Trophoblast cell (in vitro differentiated cells and primary cell): ENCODE results near the gene TTYH1. TPM values are rescaled to one million over a fixed set of nuclear protein-coding genes. Genes with fewer than 3 reads are reported as not detected.
"Not testable (repeated sequence)": the region's sequence is repeated elsewhere in the genome, so short reads cannot be mapped to it uniquely, and the experiment has no call there.

Source experiments
- DNase-seq, 2 donors: peaks; one replicate each; pipeline ENCODE4 v3.0.0-alpha.2; 2016
- H2AFZ ChIP-seq: 2 replicates; pipeline ENCODE4 v1.6.1; 2013; ENCODE audit warnings: low read length, moderate library complexity, mild to moderate bottlenecking; ENCODE audit not compliant: insufficient read depth, poor library complexity
- H2AK5ac ChIP-seq: 2 replicates; pipeline ENCODE4 v1.6.1; 2013; ENCODE audit warnings: mild to moderate bottlenecking, low read length
- H2BK120ac ChIP-seq: 2 replicates; pipeline ENCODE4 v1.6.1; 2013; ENCODE audit warnings: low read length, mild to moderate bottlenecking, moderate library complexity; ENCODE audit not compliant: insufficient read depth, poor library complexity
- H2BK12ac ChIP-seq: 2 replicates; pipeline ENCODE4 v1.6.1; 2013; ENCODE audit warnings: mild to moderate bottlenecking, low read length, moderate library complexity
- H2BK5ac ChIP-seq: 2 replicates; pipeline ENCODE4 v1.6.1; 2013; ENCODE audit warnings: low read length, low read depth, moderate library complexity, mild to moderate bottlenecking; ENCODE audit not compliant: poor library complexity
- H3K14ac ChIP-seq: 2 replicates; pipeline ENCODE4 v1.6.1; 2013; ENCODE audit warnings: mild to moderate bottlenecking, low read length
- H3K18ac ChIP-seq: 2 replicates; pipeline ENCODE4 v1.6.1; 2013; ENCODE audit warnings: mild to moderate bottlenecking, low read length
- H3K23ac ChIP-seq: 2 replicates; pipeline ENCODE4 v1.6.1; 2013; ENCODE audit warnings: low read length
- H3K27ac ChIP-seq: 2 replicates; pipeline ENCODE4 v1.5.1; 2013; ENCODE audit warnings: low read depth, mild to moderate bottlenecking, inconsistent platforms, low read length, moderate library complexity
- H3K27me3 ChIP-seq: 2 replicates; pipeline ENCODE4 v1.6.1; 2013; ENCODE audit warnings: inconsistent platforms, mild to moderate bottlenecking, low read length, moderate library complexity; ENCODE audit not compliant: insufficient read depth
- H3K36me3 ChIP-seq, 2 experiments: 1 replicate in 1 of 2; 2 replicates in 1 of 2; pipeline ENCODE4 v1.6.1; 2013; ENCODE audit warnings: low read length in 2 of 2, mild to moderate bottlenecking in 2 of 2, moderate library complexity in 1 of 2; ENCODE audit not compliant: insufficient read depth in 2 of 2, control insufficient read depth in 1 of 2
- H3K4ac ChIP-seq: 2 replicates; pipeline ENCODE4 v1.6.1; 2013; ENCODE audit warnings: low read depth, mild to moderate bottlenecking, low read length, moderate library complexity
- H3K4me1 ChIP-seq, 2 experiments: 1 replicate in 1 of 2; 2 replicates in 1 of 2; pipeline ENCODE4 v1.6.1; 2013; ENCODE audit warnings: low read length in 2 of 2, mild to moderate bottlenecking in 2 of 2, moderate library complexity in 1 of 2; ENCODE audit not compliant: insufficient read depth in 2 of 2, control insufficient read depth in 1 of 2
- H3K4me2 ChIP-seq: 2 replicates; pipeline ENCODE4 v1.6.1; 2013; ENCODE audit warnings: inconsistent platforms, mild to moderate bottlenecking, low read length, moderate library complexity
- H3K4me3 ChIP-seq: 2 replicates; pipeline ENCODE4 v1.5.1; 2013; ENCODE audit warnings: mild to moderate bottlenecking, low read depth, low read length, inconsistent platforms
- H3K79me1 ChIP-seq: one replicate; pipeline ENCODE4 v1.6.1; 2013; ENCODE audit warnings: low read length
- H3K79me2 ChIP-seq: 2 replicates; pipeline ENCODE4 v1.6.1; 2013; ENCODE audit warnings: low read length, mild to moderate bottlenecking; ENCODE audit not compliant: control insufficient read depth, insufficient read depth, poor library complexity
- H3K9ac ChIP-seq: 2 replicates; pipeline ENCODE4 v1.6.1; 2013; ENCODE audit warnings: mild to moderate bottlenecking, low read length
- H3K9me3 ChIP-seq: 2 replicates; pipeline ENCODE4 v1.6.1; 2013; ENCODE audit warnings: low read depth, mild to moderate bottlenecking, control low read depth, inconsistent platforms, low read length; ENCODE audit not compliant: insufficient read depth
- H4K12ac ChIP-seq: 2 replicates; pipeline ENCODE4 v1.6.1; 2013; ENCODE audit warnings: low read depth, mild to moderate bottlenecking, low read length, moderate library complexity
- H4K8ac ChIP-seq: 2 replicates; pipeline ENCODE4 v1.6.1; 2013; ENCODE audit warnings: low read depth, mild to moderate bottlenecking, low read length, moderate library complexity
- H4K91ac ChIP-seq: one replicate; pipeline ENCODE4 v1.6.1; 2013; ENCODE audit warnings: low read depth, mild to moderate bottlenecking, low read length, moderate library complexity
- WGBS: extraction: QIAGEN DNeasy Blood & Tissue Kit; methylation state at CpG from one replicate; pipeline ENCODE4 v1.1.7; 2013; ENCODE audit warnings: missing lambda C conversion rate; ENCODE audit not compliant: insufficient read length, insufficient coverage; ENCODE audit errors: extremely low coverage; 5-methylcytosine and 5-hydroxymethylcytosine counted together
- polyA plus RNA-seq: library from polyadenylated mRNA; stranded (reverse); fragments of 200-250 nt; gene quantifications from 2 replicates; pipeline ENCODE4 v1.2.3, GENCODE V29; 2013

The TTYH1 gene
- 1.1 and 2.4 TPM in 2 replicates for polyA plus RNA-seq

DNA sequence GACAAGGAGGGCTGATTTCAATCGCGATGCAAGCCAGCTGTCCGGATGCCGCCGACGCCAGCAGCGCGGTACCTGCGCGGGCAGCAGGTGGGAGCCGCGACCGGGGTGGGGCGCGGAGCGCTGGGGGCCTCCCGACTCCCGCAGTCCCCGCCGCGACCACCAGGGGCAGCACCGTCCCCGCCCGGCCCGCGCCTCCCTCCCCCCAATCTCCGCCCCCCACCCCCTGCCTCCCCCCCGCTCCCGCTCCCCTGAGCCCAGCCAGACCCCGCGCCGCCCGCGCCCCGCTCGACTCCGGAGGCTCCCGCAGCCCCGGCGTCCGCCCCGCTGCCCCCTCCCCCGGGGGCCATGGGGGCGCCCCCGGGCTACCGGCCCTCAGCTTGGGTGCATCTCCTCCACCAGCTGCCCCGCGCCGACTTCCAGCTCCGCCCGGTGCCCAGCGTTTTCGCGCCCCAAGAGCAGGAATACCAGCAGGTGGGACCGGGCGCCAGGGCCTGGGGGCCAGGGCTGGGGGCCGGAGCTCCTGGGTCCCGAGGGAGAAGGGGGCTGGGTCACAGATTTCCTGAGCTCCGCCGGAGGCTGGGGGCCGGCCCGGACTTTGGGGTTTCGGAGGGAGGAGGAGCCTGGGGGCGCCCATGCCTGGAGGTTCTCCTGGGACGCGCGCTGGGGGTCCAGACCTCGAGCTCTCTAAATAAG, at the start of gene TTYH1:
TSS of gene TTYH1 (plus strand) at position 257 of the 693 bp plus-strand sequence. CDS start at position 346, 89 bp downstream.
- no peak within 1 kb of the TSS for H4K12ac ChIP-seq
- no peak within 1 kb of the TSS for H3K23ac ChIP-seq
- no peak within 1 kb of the TSS for H3K9ac ChIP-seq
- no peak within 1 kb of the TSS for H4K8ac ChIP-seq
- no peak within 1 kb of the TSS for H4K91ac ChIP-seq
- no peak within 1 kb of the TSS for H2BK12ac ChIP-seq
- no peak within 1 kb of the TSS for H2AK5ac ChIP-seq
- H3K79me1 ChIP-seq, result no peaks in the 10 kb centered on the region
- H3K27me3 ChIP-seq, result peaks cover 30% of the 10 kb centered on the region
- no peak within 1 kb of the TSS for H3K4ac ChIP-seq
- no CpG with 5 or more reads among the region's 68 CpGs for WGBS
- H2AFZ ChIP-seq, result no peak within 1 kb of the TSS
- peaks cover 0 to 3% of the 10 kb centered on the region in 2 experiments for H3K4me1 ChIP-seq
- no peak within 1 kb of the TSS for H2BK5ac ChIP-seq
- H3K4me2 ChIP-seq, result no peak within 1 kb of the TSS
- no peak within 1 kb of the TSS for H3K4me3 ChIP-seq
- no peaks in the 10 kb centered on the region for H3K36me3 ChIP-seq
- H2BK120ac ChIP-seq, result no peak within 1 kb of the TSS
- no peak for DNase-seq
- H3K27ac ChIP-seq, result no peak within 1 kb of the TSS
- peaks cover 21% of the 10 kb centered on the region for H3K9me3 ChIP-seq
- no peak within 1 kb of the TSS for H3K14ac ChIP-seq
- no peaks in the 10 kb centered on the region for H3K79me2 ChIP-seq
- no peak within 1 kb of the TSS for H3K18ac ChIP-seq

DNA sequence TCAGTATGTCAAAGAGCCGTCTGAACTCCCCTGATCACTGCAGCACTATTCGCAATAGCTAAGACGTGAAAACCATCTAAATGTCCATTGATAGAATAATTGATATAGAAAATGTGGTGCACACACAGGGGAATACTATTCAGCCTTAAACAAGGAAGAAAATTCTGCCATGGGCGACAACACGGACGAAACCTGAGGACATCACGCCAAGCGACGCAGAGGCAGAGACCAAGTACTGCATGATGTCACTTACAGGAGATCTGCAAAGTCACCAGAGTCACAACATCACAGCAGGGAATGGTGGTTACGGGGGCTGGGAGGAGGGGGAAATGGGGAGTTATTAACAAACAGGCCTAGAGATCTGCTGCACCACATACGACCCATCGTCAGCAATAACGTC, 49.5 kb upstream of the TTYH1 start:
- H3K4me3 ChIP-seq, H3K4ac ChIP-seq, H3K79me1 ChIP-seq, H2AFZ ChIP-seq, H4K91ac ChIP-seq, H3K23ac ChIP-seq, H4K12ac ChIP-seq, H3K9me3 ChIP-seq, H2BK120ac ChIP-seq, H3K4me2 ChIP-seq, H3K27me3 ChIP-seq, H3K27ac ChIP-seq, H3K9ac ChIP-seq, H4K8ac ChIP-seq, H3K14ac ChIP-seq, DNase-seq, H2AK5ac ChIP-seq, H2BK12ac ChIP-seq, H3K4me1 ChIP-seq, H3K36me3 ChIP-seq, H2BK5ac ChIP-seq, H3K79me2 ChIP-seq, H3K18ac ChIP-seq: not testable (repeated sequence)
- no CpG with 5 or more reads among the region's 13 CpGs for WGBS

DNA sequence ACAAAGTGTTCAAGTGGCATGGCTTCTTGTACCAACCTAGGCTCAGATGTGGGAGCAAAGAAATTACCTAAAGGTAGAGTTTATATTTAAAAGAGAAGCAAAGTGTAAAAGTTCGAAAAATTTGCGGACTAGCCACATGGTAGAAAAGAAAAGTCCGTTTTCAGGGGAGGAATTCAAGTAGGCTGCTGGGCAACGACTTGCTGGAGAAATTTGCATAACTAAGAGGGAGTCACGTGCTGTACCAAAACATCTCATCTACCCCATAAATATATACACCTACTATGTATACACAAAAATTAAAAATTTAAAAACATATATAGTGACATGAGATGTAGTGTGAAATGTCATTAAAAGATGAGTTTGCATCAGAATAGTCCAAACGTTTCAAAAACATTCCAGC, 48.5 kb upstream of the TTYH1 start:
- no peak overlapping the region for H3K23ac ChIP-seq
- no peaks in the 10 kb centered on the region for H3K79me1 ChIP-seq
- no peak overlapping the region for H3K4ac ChIP-seq
- no peak overlapping the region for H2BK12ac ChIP-seq
- no peak overlapping the region for H3K4me3 ChIP-seq
- no peak overlapping the region for H2BK5ac ChIP-seq
- no peaks in the 10 kb centered on the region for H3K36me3 ChIP-seq
- H3K27ac ChIP-seq, result no peak overlapping the region
- H4K91ac ChIP-seq, result no peak overlapping the region
- no peak overlapping the region for H2AK5ac ChIP-seq
- no peaks in the 10 kb centered on the region for H3K4me1 ChIP-seq
- no peak overlapping the region for H2BK120ac ChIP-seq
- no CpG with 5 or more reads among the region's 6 CpGs for WGBS
- no peak overlapping the region for H3K4me2 ChIP-seq
- no peak overlapping the region for H3K9ac ChIP-seq
- H4K8ac ChIP-seq, result no peak overlapping the region
- H3K18ac ChIP-seq, result no peak overlapping the region
- no peak overlapping the region for H3K14ac ChIP-seq
- no peaks in the 10 kb centered on the region for H3K9me3 ChIP-seq
- no peaks in the 10 kb centered on the region for H3K27me3 ChIP-seq
- H2AFZ ChIP-seq, result no peak overlapping the region
- no peak overlapping the region for H4K12ac ChIP-seq
- no peaks in the 10 kb centered on the region for H3K79me2 ChIP-seq
- no peak for DNase-seq

DNA sequence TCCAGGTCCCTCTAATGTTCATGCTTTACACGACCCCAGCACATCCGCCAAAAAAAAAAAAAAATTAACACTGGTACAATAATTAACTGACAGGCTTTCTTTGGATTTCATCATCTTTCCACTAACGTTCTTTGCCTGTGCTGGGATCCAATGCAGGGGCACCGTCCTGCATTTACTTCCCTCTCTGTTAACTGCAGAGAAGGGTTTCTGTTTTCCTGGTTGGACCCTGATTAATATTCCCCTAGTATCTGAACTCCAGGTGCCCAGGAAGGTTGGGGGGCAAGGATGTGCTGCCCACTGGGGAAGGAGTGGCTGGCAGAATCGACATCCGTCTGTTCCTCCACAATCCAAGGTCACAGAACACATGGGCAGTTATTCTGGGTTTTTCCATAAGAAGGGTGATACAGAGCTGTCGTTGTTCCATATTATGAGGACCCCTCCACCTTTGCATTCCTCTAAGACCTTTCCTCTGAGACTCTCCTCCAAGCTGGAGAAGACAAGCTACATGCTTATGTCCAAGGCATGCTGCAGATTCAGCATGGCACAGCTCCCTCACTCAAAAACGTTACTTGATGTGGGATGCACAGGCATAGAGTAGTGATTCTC, 46.1 kb upstream of the TTYH1 start:
- no CpG with 5 or more reads among the region's 8 CpGs for WGBS

More for the DNA sequence above, 46.1 kb upstream of the TTYH1 start:
- Histone ChIP-seq H2BK12ac (no peak overlapping the region), H3K9me3 (no peaks in the 10 kb centered on the region), H3K4me2 (no peak overlapping the region), H3K18ac (no peak overlapping the region), H3K4me1 (no peaks in the 10 kb centered on the region), H3K36me3 (no peaks in the 10 kb centered on the region), H3K23ac (no peak overlapping the region), H2AK5ac (no peak overlapping the region), H2AFZ (no peak overlapping the region), H3K4me3 (no peak overlapping the region), H4K8ac (no peak overlapping the region), H3K14ac (no peak overlapping the region), H3K4ac (no peak overlapping the region), H2BK120ac (no peak overlapping the region), H3K27ac (no peak overlapping the region), H4K91ac (no peak overlapping the region), H2BK5ac (no peak overlapping the region), H3K79me1 (no peaks in the 10 kb centered on the region), H3K79me2 (no peaks in the 10 kb centered on the region), H3K9ac (no peak overlapping the region), H3K27me3 (no peaks in the 10 kb centered on the region), H4K12ac (no peak overlapping the region)
- no peak for DNase-seq
